ENCODE data around the gene RLF. TPM values are rescaled to one million over a fixed set of nuclear protein-coding genes. Genes with fewer than 3 reads are reported as not detected.

Gene RLF
- total and polyA plus RNA-seq, 4 donors = 1.7 to 13.4 (median 6.3) TPM

- WGBS = 99% methylated on average over 3 of the region's 3 CpGs
- Histone ChIP-seq H3K36me3 (ENCODE audit: control insufficient read depth in 4 of 4, insufficient read depth in 3 of 4, low read depth in 1 of 4, low read length in 3 of 4) (no peaks in the 10 kb centered on the region), H3K27me3 (ENCODE audit: control insufficient read depth in 4 of 4, insufficient read depth in 4 of 4, low read length in 3 of 4) (no peaks in the 10 kb centered on the region), H3K9me3 (ENCODE audit: control insufficient read depth in 4 of 4, low read length in 3 of 4) (no peaks in the 10 kb centered on the region), H3K27ac (ENCODE audit: low read depth in 1 of 2, low read length in 2 of 2) (no peak overlapping the region), H3K4me3 (ENCODE audit: low read depth in 1 of 3, low read length in 3 of 3) (no peak overlapping the region), H3K9ac (ENCODE audit: low read depth in 1 of 2, low read length in 2 of 2) (no peak overlapping the region), H3K4me1 (ENCODE audit: control insufficient read depth in 4 of 4, insufficient read depth in 4 of 4, low read length in 3 of 4) (peaks cover 0 to 5% (median 0%) of the 10 kb centered on the region in 4 donors)
- TF ChIP-seq EGR1 (IDR thresholded peaks at IDR 0.05; ENCODE audit: low read depth in 2 of 2) (no peak), RAD21 (IDR thresholded peaks at IDR 0.05) (no peak), HNF4G (IDR thresholded peaks at IDR 0.05) (no peak), TAF1 (conservative IDR thresholded peaks at IDR 0.05) (no peak), ATF3 (IDR thresholded peaks at IDR 0.05) (no peak), FOXA2 (IDR thresholded peaks at IDR 0.05) (no peak), SP1 (IDR thresholded peaks at IDR 0.05) (no peak), GABPA (IDR thresholded peaks at IDR 0.05 in 1 of 2, conservative IDR thresholded peaks at IDR 0.05 in 1 of 2) (no peak), REST (IDR thresholded peaks at IDR 0.05) (no peak), RXRA (IDR thresholded peaks at IDR 0.05) (no peak), HNF4A (conservative IDR thresholded peaks at IDR 0.05) (no peak), JUND (IDR thresholded peaks at IDR 0.05) (no peak), FOXA1 (IDR thresholded peaks at IDR 0.05) (no peak), NR2F2 (IDR thresholded peaks at IDR 0.05) (no peak), CTCF (IDR thresholded peaks at IDR 0.05; ENCODE audit: low read depth, low read length, missing input control) (no peak)
- TF ChIP-seq, protein P1, sequence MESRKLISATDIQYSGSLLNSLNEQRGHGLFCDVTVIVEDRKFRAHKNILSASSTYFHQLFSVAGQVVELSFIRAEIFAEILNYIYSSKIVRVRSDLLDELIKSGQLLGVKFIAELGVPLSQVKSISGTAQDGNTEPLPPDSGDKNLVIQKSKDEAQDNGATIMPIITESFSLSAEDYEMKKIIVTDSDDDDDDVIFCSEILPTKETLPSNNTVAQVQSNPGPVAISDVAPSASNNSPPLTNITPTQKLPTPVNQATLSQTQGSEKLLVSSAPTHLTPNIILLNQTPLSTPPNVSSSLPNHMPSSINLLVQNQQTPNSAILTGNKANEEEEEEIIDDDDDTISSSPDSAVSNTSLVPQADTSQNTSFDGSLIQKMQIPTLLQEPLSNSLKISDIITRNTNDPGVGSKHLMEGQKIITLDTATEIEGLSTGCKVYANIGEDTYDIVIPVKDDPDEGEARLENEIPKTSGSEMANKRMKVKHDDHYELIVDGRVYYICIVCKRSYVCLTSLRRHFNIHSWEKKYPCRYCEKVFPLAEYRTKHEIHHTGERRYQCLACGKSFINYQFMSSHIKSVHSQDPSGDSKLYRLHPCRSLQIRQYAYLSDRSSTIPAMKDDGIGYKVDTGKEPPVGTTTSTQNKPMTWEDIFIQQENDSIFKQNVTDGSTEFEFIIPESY (IDR thresholded peaks at IDR 0.05) = no peak
- TF ChIP-seq, protein P2, sequence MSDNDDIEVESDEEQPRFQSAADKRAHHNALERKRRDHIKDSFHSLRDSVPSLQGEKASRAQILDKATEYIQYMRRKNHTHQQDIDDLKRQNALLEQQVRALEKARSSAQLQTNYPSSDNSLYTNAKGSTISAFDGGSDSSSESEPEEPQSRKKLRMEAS (IDR thresholded peaks at IDR 0.05) = no peak
- DNase-seq (ENCODE audit: low spot score) = no peak
Measured at GRCh38 chr1:40179496-40180089, 18.4 kb downstream of the RLF start.

Measured in liver (tissue), 9 donors.